Measurements from ENCODE around the gene OSBPL1A. TPM values are rescaled to one million over a fixed set of nuclear protein-coding genes. Genes with fewer than 3 reads are reported as not detected.

Gene OSBPL1A
- total RNA-seq, 1 donor from 2014 or later: 42.0 TPM

GRCh38 chr18:24426073-24426397 lies 28.4 kb upstream of the OSBPL1A start:
- no peak for TF ChIP-seq CTCF (IDR thresholded peaks at IDR 0.05)
- DNase-seq (no peak), ATAC-seq (no peak)
- H3K36me3 ChIP-seq: peaks cover 11% of the 10 kb centered on the region
- peak overlapping the region; percentile 94 for H3K27ac ChIP-seq
- intact Hi-C loops (cut with DNase I): no loop called here
- peaks cover 6% of the 10 kb centered on the region for H3K27me3 ChIP-seq
- peak overlapping the region; percentile 96 for H3K4me3 ChIP-seq
- peaks cover 6% of the 10 kb centered on the region for H3K4me1 ChIP-seq
- no peaks in the 10 kb centered on the region for H3K9me3 ChIP-seq

- no peak for ATAC-seq
- intact Hi-C loops (cut with DNase I): no loop called here
- H3K4me1 ChIP-seq: no peaks in the 10 kb centered on the region
Measured at GRCh38 chr18:24421831-24422230, 24.2 kb upstream of the OSBPL1A start.

DNA sequence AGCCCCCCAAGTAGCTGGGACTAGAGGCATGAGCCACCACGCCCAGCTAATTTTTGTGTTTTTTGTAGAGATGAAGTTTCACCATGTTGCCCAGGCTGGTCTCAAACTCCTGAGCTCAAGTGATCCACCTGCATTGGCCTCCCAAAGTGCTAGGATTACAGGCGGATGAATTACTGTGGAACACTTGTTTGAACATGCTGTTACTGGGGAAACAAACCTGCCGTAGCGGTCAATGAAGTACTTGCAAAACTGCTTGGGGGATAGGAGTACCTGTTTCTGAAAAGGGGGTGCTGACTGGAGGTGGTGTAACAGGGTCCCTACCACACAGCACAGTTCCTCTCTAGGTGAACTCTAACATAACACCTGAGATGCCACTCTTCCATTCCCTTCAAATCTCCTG lies 22.9 kb upstream of the OSBPL1A start:
- peaks cover 34% of the 10 kb centered on the region for H3K27me3 ChIP-seq
- intact Hi-C loops (cut with DNase I): no loop called here
- no peak for TF ChIP-seq CTCF (IDR thresholded peaks at IDR 0.05)

More at GRCh38 chr18:24421831-24422230, 24.2 kb upstream of the OSBPL1A start:
- no peak for TF ChIP-seq CTCF (IDR thresholded peaks at IDR 0.05)
- no peak for DNase-seq
- H3K27ac ChIP-seq: no peak overlapping the region
- peaks cover 34% of the 10 kb centered on the region for H3K27me3 ChIP-seq
- H3K9me3 ChIP-seq: no peaks in the 10 kb centered on the region
- no peaks in the 10 kb centered on the region for H3K36me3 ChIP-seq
- no peak overlapping the region for H3K4me3 ChIP-seq

DNA sequence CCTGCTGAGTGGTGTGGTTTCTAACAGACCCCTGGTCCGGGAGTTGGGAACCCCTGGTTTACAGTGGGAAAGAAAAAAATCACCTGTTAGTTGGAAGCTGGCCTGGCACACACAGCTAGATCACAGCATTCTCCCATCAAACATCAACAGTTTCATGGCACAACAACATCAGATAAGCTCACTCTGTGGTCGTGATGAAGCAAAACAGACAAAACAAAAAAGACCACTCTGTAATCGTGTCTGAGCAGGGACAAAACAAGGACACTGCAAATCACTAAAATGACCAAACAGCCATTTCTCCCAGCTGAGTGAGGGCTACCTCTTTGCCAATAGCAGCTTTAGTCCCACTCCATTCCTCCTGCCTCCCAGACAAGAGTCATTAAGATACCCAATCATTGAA lies 19.9 kb upstream of the OSBPL1A start:
- no peak overlapping the region for H3K4me3 ChIP-seq
- no peaks in the 10 kb centered on the region for H3K4me1 ChIP-seq
- H3K36me3 ChIP-seq: no peaks in the 10 kb centered on the region
- no peak overlapping the region for H3K27ac ChIP-seq
- peaks cover 29% of the 10 kb centered on the region for H3K27me3 ChIP-seq
- no peak for ATAC-seq
- intact Hi-C loops (cut with DNase I): no loop called here
- TF ChIP-seq CTCF (IDR thresholded peaks at IDR 0.05): no peak
- H3K9me3 ChIP-seq: no peaks in the 10 kb centered on the region
- DNase-seq: no peak

More for the DNA sequence above, 22.9 kb upstream of the OSBPL1A start:
- DNase-seq: no peak
- H3K9me3 ChIP-seq: no peaks in the 10 kb centered on the region
- no peak for ATAC-seq
- no peaks in the 10 kb centered on the region for H3K36me3 ChIP-seq
- no peaks in the 10 kb centered on the region for H3K4me1 ChIP-seq
- H3K27ac ChIP-seq: no peak overlapping the region
- no peak overlapping the region for H3K4me3 ChIP-seq

- H3K27me3 ChIP-seq: peaks cover 16% of the 10 kb centered on the region
Measured at GRCh38 chr18:24414349-24415003, 16.9 kb upstream of the OSBPL1A start.

More at GRCh38 chr18:24414349-24415003, 16.9 kb upstream of the OSBPL1A start:
- Histone ChIP-seq H3K4me1 (no peaks in the 10 kb centered on the region), H3K36me3 (no peaks in the 10 kb centered on the region), H3K4me3 (no peak overlapping the region), H3K27ac (no peak overlapping the region), H3K9me3 (no peaks in the 10 kb centered on the region)
- ATAC-seq (no peak), DNase-seq (no peak)
- TF ChIP-seq CTCF (IDR thresholded peaks at IDR 0.05): no peak
- intact Hi-C loops (cut with DNase I): no loop called here
